WTC11 (cell line): ENCODE data around the gene DDO.

ENCODE experiments used
- TCF7 ChIP-seq: sonication (generic); formaldehyde crosslinking; IDR thresholded peaks from 2 replicates; pipeline ENCODE4 v1.8.0; 2022; ENCODE audit warnings: mild to moderate bottlenecking, low read depth, missing genetic modification reagents, moderate library complexity
- USF2 ChIP-seq: sonication (generic); formaldehyde crosslinking; IDR thresholded peaks from 2 replicates; pipeline ENCODE4 v1.8.1; 2023; ENCODE audit warnings: mild to moderate bottlenecking, missing genetic modification reagents, moderate library complexity

DNA sequence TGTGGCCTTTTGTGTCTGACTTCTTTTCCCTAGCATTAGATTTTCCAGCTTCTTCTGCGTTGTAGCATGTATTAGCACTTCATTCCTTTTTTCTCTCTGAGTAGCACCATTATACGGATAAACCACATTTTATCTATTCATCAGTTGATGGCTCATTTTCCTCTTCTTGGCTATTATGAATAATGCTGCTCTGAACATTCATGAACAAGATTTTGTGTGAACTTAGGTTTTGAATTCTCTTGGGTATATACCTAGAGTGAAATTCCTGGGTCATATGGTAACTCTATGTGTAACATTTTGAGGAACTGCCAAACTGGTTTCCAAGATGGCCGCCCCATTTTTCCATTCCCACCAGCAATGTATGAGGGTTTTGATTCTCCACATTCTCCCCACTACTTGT, 32.4 kb upstream of the DDO start:
- TF ChIP-seq TCF7 (CRISPR knock-in tag) = no peak
- no peak for TF ChIP-seq USF2 (CRISPR knock-in tag)
